NCI-H2029 treated with DMSO at 0.1 percent for 48 hours (cell line): ENCODE data around the gene ZW10.
"Not testable (repeated sequence)": the region's sequence is repeated elsewhere in the genome, so short reads cannot be mapped to it uniquely, and the experiment has no call there.

Source experiments
- DNase-seq: peaks from one replicate; lab custom pipeline; 2025; lab: John Stamatoyannopoulos, UW

Gene ZW10

GRCh38 chr11:113760241-113760640 is 13.3 kb downstream of the ZW10 start:
- no peak for DNase-seq

- no peak for DNase-seq
Observed at GRCh38 chr11:113752932-113753331, 20.6 kb downstream of the ZW10 start.

GRCh38 chr11:113736323-113736722 is 37.2 kb downstream of the ZW10 start:
- DNase-seq: no peak

GRCh38 chr11:113732092-113732491 is 41.4 kb downstream of the ZW10 start:
- no peak for DNase-seq

GRCh38 chr11:113730887-113731726 is 42.4 kb downstream of the ZW10 start:
- no peak for DNase-seq

- no peak for DNase-seq
Observed at GRCh38 chr11:113729456-113729855, 44.0 kb downstream of the ZW10 start.

- no peak for DNase-seq
Observed at GRCh38 chr11:113728814-113729213, 44.7 kb downstream of the ZW10 start.

GRCh38 chr11:113725913-113726312 is 47.6 kb downstream of the ZW10 start:
- DNase-seq: no peak

GRCh38 chr11:113725407-113725806 is 48.1 kb downstream of the ZW10 start:
- no peak for DNase-seq

- DNase-seq: no peak
Observed at GRCh38 chr11:113724778-113725177, 48.7 kb downstream of the ZW10 start.

- no peak for DNase-seq
Observed at GRCh38 chr11:113723787-113724186, 49.7 kb downstream of the ZW10 start.

GRCh38 chr11:113722934-113723333 is 50.6 kb downstream of the ZW10 start:
- no peak for DNase-seq

GRCh38 chr11:113722221-113722620 is 51.3 kb downstream of the ZW10 start:
- DNase-seq: no peak

- DNase-seq: no peak
Observed at GRCh38 chr11:113721462-113722066, 51.9 kb downstream of the ZW10 start.

- not testable (repeated sequence) for DNase-seq
Observed at GRCh38 chr11:113720478-113720877, 53.0 kb downstream of the ZW10 start.

GRCh38 chr11:113715882-113716625 is 57.4 kb downstream of the ZW10 start:
- no peak for DNase-seq

GRCh38 chr11:113715273-113715672 is 58.2 kb downstream of the ZW10 start:
- DNase-seq: no peak

GRCh38 chr11:113710989-113711388 is 62.5 kb downstream of the ZW10 start:
- DNase-seq: no peak

- no peak for DNase-seq
Observed at GRCh38 chr11:113705871-113706655, 67.4 kb downstream of the ZW10 start, which contains the start of gene TMPRSS5. TSS of gene TMPRSS5 (minus strand) at chr11:113706308. CDS start at chr11:113706224, 84 bp downstream.

GRCh38 chr11:113703551-113703950 is 69.9 kb downstream of the ZW10 start:
- DNase-seq: not testable (repeated sequence)

- no peak for DNase-seq
Observed at GRCh38 chr11:113701491-113701890, 72.0 kb downstream of the ZW10 start.

GRCh38 chr11:113698515-113698914 is 75.0 kb downstream of the ZW10 start:
- no peak for DNase-seq
